Prostate gland (tissue), 2 donors: ENCODE data around the gene GABRD.

Source experiments
- CTCF ChIP-seq, 4 experiments: fragments of 200-600 bp in 2 of 4; fragments of 450-650 bp in 2 of 4; sonication (generic) in 2 of 4; IDR thresholded peaks; 1 replicate in 3 of 4; 2 replicates in 1 of 4; pipeline ENCODE4 v1.5.1; 2016 to 2019; ENCODE audit warnings: antibody characterized with exemption in 4 of 4, mild to moderate bottlenecking in 2 of 4, moderate library complexity in 2 of 4
- POLR2AphosphoS5 ChIP-seq: sonication (generic); formaldehyde crosslinking; IDR thresholded peaks from one replicate; pipeline ENCODE4 v1.6.1; 2017; ENCODE audit warnings: antibody characterized with exemption

- TF ChIP-seq CTCF (IDR thresholded peaks at IDR 0.05) (no peak), POLR2AphosphoS5 (no peak)
Observed at GRCh38 chr1:1981142-1981500, 38.0 kb upstream of the GABRD start.
